HepG2 (cell line): ENCODE measurements around the gene PIEZO1. TPM values are rescaled to one million over a fixed set of nuclear protein-coding genes. Genes with fewer than 3 reads are reported as not detected.

Experiments used
- ATRX ChIP-seq: sonication (generic); formaldehyde crosslinking; IDR thresholded peaks from 2 replicates; pipeline ENCODE4 v1.4.0; 2020; ENCODE audit warnings: missing genetic modification reagents, borderline replicate concordance
- HIC2 ChIP-seq: sonication (generic); formaldehyde crosslinking; IDR thresholded peaks from 2 replicates; pipeline ENCODE4 v1.9.0; 2022; ENCODE audit warnings: low read depth, missing genetic modification reagents
- HINFP ChIP-seq: sonication (generic); formaldehyde crosslinking; IDR thresholded peaks from 2 replicates; pipeline ENCODE4 v1.4.0; 2020; ENCODE audit warnings: low read depth, mild to moderate bottlenecking, missing genetic modification reagents
- JDP2 ChIP-seq: sonication (generic); formaldehyde crosslinking; IDR thresholded peaks from 2 replicates; pipeline ENCODE4 v1.8.1; 2022; ENCODE audit warnings: missing genetic modification reagents, borderline replicate concordance
- MAFF ChIP-seq: IDR thresholded peaks from 2 replicates; pipeline ENCODE4 v1.6.1; 2011; ENCODE audit warnings: low read depth, low read length, improper control_type of control experiment
- NFE2 ChIP-seq: sonication (generic); formaldehyde crosslinking; IDR thresholded peaks from 2 replicates; pipeline ENCODE4 v1.4.0; 2020; ENCODE audit warnings: missing genetic modification reagents
- NFRKB ChIP-seq: fragments of 450-650 bp; IDR thresholded peaks from 2 replicates; pipeline ENCODE4 v1.6.1; 2017
- NONO ChIP-seq, 2 experiments: fragments of 450-650 bp in 1 of 2; sonication (generic) in 1 of 2; formaldehyde crosslinking in 1 of 2; IDR thresholded peaks in 1 of 2; conservative IDR thresholded peaks in 1 of 2; 2 replicates each; pipeline versions ENCODE4 v1.6.1 to v1.8.0; 2017 to 2022; ENCODE audit warnings: mild to moderate bottlenecking in 1 of 2, missing genetic modification reagents in 1 of 2, moderate library complexity in 1 of 2
- PCBP2 ChIP-seq: fragments of 200-400 bp; formaldehyde crosslinking; optimal IDR thresholded peaks from 2 replicates; pipeline ENCODE3; 2018; ENCODE audit warnings: low read length, low read depth; ENCODE audit not compliant: poor library complexity, severe bottlenecking
- TAF15 ChIP-seq: fragments of 200-400 bp; formaldehyde crosslinking; IDR thresholded peaks from one replicate; pipeline ENCODE4 v1.6.1; 2018; ENCODE audit warnings: mild to moderate bottlenecking, low read depth, low read length; ENCODE audit not compliant: poor library complexity, severe bottlenecking
- ZBTB3 ChIP-seq: sonication (generic); formaldehyde crosslinking; IDR thresholded peaks from 2 replicates; pipeline ENCODE4 v1.4.0; 2020; ENCODE audit warnings: low read depth, mild to moderate bottlenecking, moderate library complexity, missing genetic modification reagents, borderline replicate concordance
- ZNF12 ChIP-seq: sonication (generic); formaldehyde crosslinking; IDR thresholded peaks from 2 replicates; pipeline ENCODE4 v1.5.0; 2020; ENCODE audit warnings: missing genetic modification reagents
- ZNF142 ChIP-seq: sonication (generic); formaldehyde crosslinking; IDR thresholded peaks from 2 replicates; pipeline ENCODE4 v1.4.0; 2020; ENCODE audit warnings: missing genetic modification reagents
- ZNF264 ChIP-seq: sonication (generic); formaldehyde crosslinking; IDR thresholded peaks from 2 replicates; pipeline ENCODE4 v1.4.0; 2020; ENCODE audit warnings: missing genetic modification reagents
- ZNF510 ChIP-seq: sonication (generic); formaldehyde crosslinking; IDR thresholded peaks from 2 replicates; pipeline ENCODE4 v1.4.0; 2020; ENCODE audit warnings: low read depth, mild to moderate bottlenecking, missing genetic modification reagents
- ZNF629 ChIP-seq: sonication (generic); formaldehyde crosslinking; conservative IDR thresholded peaks from 2 replicates; pipeline ENCODE4 v1.5.0; 2020; ENCODE audit warnings: missing genetic modification reagents
- ZSCAN31 ChIP-seq: sonication (generic); formaldehyde crosslinking; IDR thresholded peaks from 2 replicates; pipeline ENCODE4 v1.5.0; 2020; ENCODE audit warnings: low read depth, mild to moderate bottlenecking, missing genetic modification reagents
- ZZZ3 ChIP-seq: sonication (generic); formaldehyde crosslinking; IDR thresholded peaks from 2 replicates; pipeline ENCODE4 v1.4.0; 2020; ENCODE audit warnings: missing genetic modification reagents, mild to moderate bottlenecking, borderline replicate concordance
- polyA plus RNA-seq, 8 experiments: library from polyadenylated mRNA; depleted of rRNA in 3 of 8; stranded (reverse) in 7 of 8; unstranded in 1 of 8; fragments of >200 nt; fragmentation: Illumina TruSeq in 4 of 8; extraction: Trizol in 4 of 8; gene quantifications; 2 replicates each; pipeline versions ENCODE4 v1.2.1 to v1.2.3, GENCODE V29; 2011 to 2016; ENCODE audit warnings: low read depth in 4 of 8, missing spikeins in 1 of 8, mixed read lengths in 1 of 8; ENCODE audit not compliant: insufficient read depth in 1 of 8
- total RNA-seq, 5 experiments: library from RNA; depleted of rRNA; stranded (reverse); fragments of >200 nt; fragmentation: Illumina TruSeq; extraction: Trizol; gene quantifications; 2 replicates each; pipeline ENCODE4 v1.2.3, GENCODE V29; 2016; ENCODE audit warnings: low read depth in 1 of 5

PIEZO1 gene
- total and polyA plus RNA-seq, 2 of the 13 experiments (the other 11 are each of a cell fraction or from before 2014, with no cell fraction given), result 67.9 to 85.0 TPM

GRCh38 chr16:88759245-88759975 lies 25.6 kb downstream of the PIEZO1 start (continued):
- TF ChIP-seq HINFP (CRISPR knock-in tag) (no peak), ZBTB3 (CRISPR knock-in tag) (no peak), NFE2 (no peak), PCBP2 (no peak), TAF15 (peak; percentile 83), ZNF12 (0 out of 2 replicates have a peak, but pooled peaks have one; percentile 22), JDP2 (CRISPR knock-in tag) (no peak), NFRKB (no peak), ZNF629 (CRISPR knock-in tag) (no peak), ZNF510 (CRISPR knock-in tag) (no peak; the same call in 1 of the 2 replicates), ATRX (CRISPR knock-in tag) (no peak), ZNF264 (CRISPR knock-in tag) (no peak; the same call in 1 of the 2 replicates), NONO (IDR thresholded peaks at IDR 0.05) (no peak), NONO (CRISPR knock-in tag; conservative IDR thresholded peaks at IDR 0.05) (peak; percentile 44; the same call in 1 of the 2 replicates), HIC2 (peak; percentile 87), ZZZ3 (CRISPR knock-in tag) (no peak), ZNF142 (peak; percentile 28; the same call in 1 of the 2 replicates), ZSCAN31 (CRISPR knock-in tag) (peak; percentile 91), MAFF (no peak)
